GM23338 (cell line): ENCODE results near the gene UXS1. TPM values are rescaled to one million over a fixed set of nuclear protein-coding genes. Genes with fewer than 3 reads are reported as not detected.

Experiments used
- ATAC-seq: fragments of 200-7000 bp; cut with Tn5 transposase; 3 replicates; pipeline ENCODE4 v1.9.1; 2020
- DNase-seq: peaks from one replicate; pipeline ENCODE4 v3.0.0-alpha.2; 2015; ENCODE audit warnings: low spot score
- H2AFZ ChIP-seq: fragments of 200-600 bp; sonication (generic); 2 replicates; pipeline ENCODE4 v1.8.0; 2016; ENCODE audit warnings: antibody characterized with exemption, mild to moderate bottlenecking, moderate library complexity
- H3F3A ChIP-seq: fragments of 200-600 bp; sonication (generic); replicated peaks from 2 replicates; pipeline ENCODE4 v1.8.0; 2017; ENCODE audit warnings: antibody characterized with exemption, mixed run types, low read depth
- H3K27ac ChIP-seq: fragments of 200-600 bp; sonication (generic); 2 replicates; pipeline ENCODE4 v1.6.1; 2016; ENCODE audit warnings: low read depth
- H3K27me3 ChIP-seq: fragments of 200-600 bp; sonication (generic); 2 replicates; pipeline ENCODE4 v1.8.0; 2016; ENCODE audit warnings: mild to moderate bottlenecking, mixed run types, moderate library complexity; ENCODE audit not compliant: insufficient read depth
- H3K36me3 ChIP-seq: fragments of 200-600 bp; sonication (generic); 2 replicates; pipeline ENCODE4 v1.8.0; 2016; ENCODE audit warnings: mild to moderate bottlenecking; ENCODE audit not compliant: insufficient read depth
- H3K4me1 ChIP-seq: fragments of 200-600 bp; sonication (generic); 2 replicates; pipeline ENCODE4 v1.8.0; 2016; ENCODE audit warnings: mild to moderate bottlenecking, moderate library complexity; ENCODE audit not compliant: insufficient read depth
- H3K4me2 ChIP-seq: fragments of 200-600 bp; sonication (generic); 2 replicates; pipeline ENCODE4 v1.7.1; 2017; ENCODE audit warnings: mixed run types
- H3K4me3 ChIP-seq: fragments of 200-600 bp; sonication (generic); 2 replicates; pipeline ENCODE4 v1.6.1; 2016; ENCODE audit warnings: mixed run types
- H3K79me2 ChIP-seq: fragments of 200-600 bp; sonication (generic); replicated peaks from 2 replicates; pipeline ENCODE4 v1.8.0; 2017; ENCODE audit warnings: mild to moderate bottlenecking; ENCODE audit not compliant: insufficient read depth
- H3K9me2 ChIP-seq: fragments of 200-600 bp; sonication (generic); 2 replicates; pipeline ENCODE4 v1.8.0; 2017; ENCODE audit not compliant: insufficient read depth
- H4K20me1 ChIP-seq: fragments of 200-600 bp; sonication (generic); replicated peaks from 2 replicates; pipeline ENCODE4 v1.8.0; 2017; ENCODE audit warnings: mild to moderate bottlenecking; ENCODE audit not compliant: insufficient read depth
- H3K27ac Mint-ChIP-seq: 2 replicates; pipeline ENCODE4 v1.8.0; 2020; ENCODE audit warnings: inconsistent platforms, mild to moderate bottlenecking, moderate library complexity, mixed read lengths
- H3K27me3 Mint-ChIP-seq: 3 replicates; pipeline ENCODE4 v1.8.0; 2022; ENCODE audit warnings: low read depth, mild to moderate bottlenecking, moderate library complexity, mixed read lengths, inconsistent platforms; ENCODE audit not compliant: insufficient read depth, poor library complexity
- H3K36me3 Mint-ChIP-seq: 3 replicates; pipeline ENCODE4 v1.8.0; 2021; ENCODE audit warnings: low read depth, mild to moderate bottlenecking, inconsistent platforms, moderate library complexity, mixed read lengths
- H3K4me1 Mint-ChIP-seq: 3 replicates; pipeline ENCODE4 v1.8.0; 2020; ENCODE audit warnings: mild to moderate bottlenecking, inconsistent platforms, mixed read lengths
- H3K4me3 Mint-ChIP-seq: 3 replicates; pipeline ENCODE4 v1.8.0; 2021; ENCODE audit warnings: moderate library complexity, mild to moderate bottlenecking, inconsistent platforms, mixed read lengths
- H3K9me3 Mint-ChIP-seq: 3 replicates; pipeline ENCODE4 v1.8.0; 2020; ENCODE audit warnings: moderate library complexity, mild to moderate bottlenecking, inconsistent platforms, mixed read lengths
- CREB1 ChIP-seq: fragments of 250-450 bp; sonication (Bioruptor Pico); IDR thresholded peaks from 2 replicates; pipeline ENCODE4 v1.5.0; 2020; ENCODE audit warnings: low read depth, mild to moderate bottlenecking, moderate library complexity
- EZH2 ChIP-seq: fragments of 200-600 bp; sonication (generic); IDR thresholded peaks from one replicate; pipeline ENCODE4 v1.8.0; 2017; ENCODE audit warnings: antibody characterized with exemption, mild to moderate bottlenecking, low read depth; ENCODE audit not compliant: unreplicated experiment
- EZH2phosphoT487 ChIP-seq: fragments of 200-600 bp; sonication (generic); IDR thresholded peaks from one replicate; pipeline ENCODE4 v1.8.1; 2018; ENCODE audit warnings: antibody characterized with exemption; ENCODE audit not compliant: unreplicated experiment
- JUNB ChIP-seq: IDR thresholded peaks from one replicate; pipeline ENCODE4 v1.6.1; 2016; ENCODE audit warnings: antibody characterized with exemption; ENCODE audit not compliant: unreplicated experiment
- NANOG ChIP-seq: IDR thresholded peaks from 2 replicates; pipeline ENCODE4 v1.6.1; 2016; ENCODE audit warnings: antibody characterized with exemption, borderline replicate concordance
- POLR2AphosphoS5 ChIP-seq: IDR thresholded peaks from 2 replicates; pipeline ENCODE4 v1.6.1; 2016; ENCODE audit warnings: antibody characterized with exemption, low read depth
- STAT1 ChIP-seq: IDR thresholded peaks from one replicate; pipeline ENCODE4 v1.6.1; 2016; ENCODE audit warnings: antibody characterized with exemption; ENCODE audit not compliant: unreplicated experiment
- ZNF114 ChIP-seq: fragments of 250-450 bp; sonication (Bioruptor Pico); IDR thresholded peaks from 2 replicates; pipeline ENCODE4 v1.5.0; 2020; ENCODE audit warnings: mild to moderate bottlenecking, moderate library complexity
- ZNF331 ChIP-seq: fragments of 250-450 bp; sonication (Bioruptor Pico); IDR thresholded peaks from 2 replicates; pipeline ENCODE4 v1.5.0; 2020; ENCODE audit warnings: low read depth, mild to moderate bottlenecking, moderate library complexity
- polyA plus RNA-seq: library from polyadenylated mRNA; unstranded; fragments of >200 nt; fragmentation: Nextera tagmentation; extraction: Ambion mirVana; gene quantifications from 2 replicates; pipeline ENCODE4 v1.2.1, GENCODE V29; 2016
- total RNA-seq: library from RNA; depleted of rRNA; stranded (reverse); fragments of >200 nt; shearing (Covaris generic); gene quantifications from 2 replicates; pipeline ENCODE4 v1.2.3, GENCODE V29; 2014
- TF ChIP-seq, protein P1 (sequence below): IDR thresholded peaks from 2 replicates; pipeline ENCODE4 v1.6.1; 2016; ENCODE audit warnings: antibody characterized with exemption
- TF ChIP-seq, protein P2 (sequence below): fragments of 250-450 bp; sonication (Bioruptor Pico); IDR thresholded peaks from 2 replicates; pipeline ENCODE4 v1.5.0; 2020; ENCODE audit warnings: mild to moderate bottlenecking, moderate library complexity
- TF ChIP-seq, protein P3 (sequence below): IDR thresholded peaks from one replicate; pipeline ENCODE4 v1.6.1; 2018; ENCODE audit warnings: antibody characterized with exemption; ENCODE audit not compliant: unreplicated experiment
- TF ChIP-seq, protein P4 (sequence below), 2 experiments: fragments of 200-600 bp in 1 of 2; sonication (generic) in 1 of 2; conservative IDR thresholded peaks; 2 replicates each; pipeline versions ENCODE4 v1.5.1 to v1.6.1; 2016 to 2017; ENCODE audit warnings: antibody characterized with exemption in 2 of 2, low read depth in 2 of 2, mild to moderate bottlenecking in 2 of 2, moderate library complexity in 1 of 2

Gene UXS1
- total and polyA plus RNA-seq, 2 experiments from 2014 or later, result 48.7 to 131 TPM

DNA sequence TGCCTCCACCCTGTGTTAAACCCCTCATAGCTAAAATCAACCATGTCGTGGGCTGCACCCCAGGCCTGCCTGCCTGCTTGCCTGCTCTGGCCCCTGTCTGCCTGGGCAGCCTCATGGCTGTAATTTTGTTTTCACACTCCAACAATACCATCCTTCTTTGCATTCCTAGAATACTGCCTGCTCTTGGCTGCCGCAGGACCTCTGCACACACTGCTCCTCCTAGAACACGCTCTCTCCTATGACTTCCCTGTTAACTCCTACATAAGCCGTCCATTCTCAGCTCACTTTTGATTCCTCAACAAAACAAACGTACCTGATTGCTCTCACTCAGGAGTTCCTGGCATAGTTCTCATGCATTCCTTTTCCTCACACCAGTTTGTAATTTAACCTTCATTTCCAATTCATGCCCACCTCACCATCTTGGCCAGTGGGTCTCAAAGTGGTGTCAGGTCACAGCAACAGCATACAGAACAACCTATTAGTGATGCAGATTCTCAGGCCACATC lies 2.5 kb downstream of the UXS1 start:
- DNase-seq (peak; percentile 35), ATAC-seq (no peak)
- Histone ChIP-seq H3K79me2 (peaks cover 71% of the 10 kb centered on the region), H3K4me1 (peaks cover 48% of the 10 kb centered on the region), H3K4me3 (no peak overlapping the region; the same call in 1 of the 2 replicates), H4K20me1 (peaks cover 27% of the 10 kb centered on the region), H3F3A (no peaks in the 10 kb centered on the region), H3K4me2 (peak overlapping the region; percentile 64), H3K36me3 (no peaks in the 10 kb centered on the region), H3K27me3 (no peaks in the 10 kb centered on the region), H2AFZ (no peak overlapping the region), H3K27ac (no peak overlapping the region), H3K9me2 (no peaks in the 10 kb centered on the region)
- TF ChIP-seq ZNF114 (CRISPR knock-in tag), result no peak
- TF ChIP-seq JUNB, result no peak
- TF ChIP-seq, protein P1, sequence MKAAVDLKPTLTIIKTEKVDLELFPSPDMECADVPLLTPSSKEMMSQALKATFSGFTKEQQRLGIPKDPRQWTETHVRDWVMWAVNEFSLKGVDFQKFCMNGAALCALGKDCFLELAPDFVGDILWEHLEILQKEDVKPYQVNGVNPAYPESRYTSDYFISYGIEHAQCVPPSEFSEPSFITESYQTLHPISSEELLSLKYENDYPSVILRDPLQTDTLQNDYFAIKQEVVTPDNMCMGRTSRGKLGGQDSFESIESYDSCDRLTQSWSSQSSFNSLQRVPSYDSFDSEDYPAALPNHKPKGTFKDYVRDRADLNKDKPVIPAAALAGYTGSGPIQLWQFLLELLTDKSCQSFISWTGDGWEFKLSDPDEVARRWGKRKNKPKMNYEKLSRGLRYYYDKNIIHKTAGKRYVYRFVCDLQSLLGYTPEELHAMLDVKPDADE, result no peak
- no peak for TF ChIP-seq EZH2
- no peak for TF ChIP-seq EZH2phosphoT487
- no peak for TF ChIP-seq POLR2AphosphoS5
- no peak for TF ChIP-seq STAT1
- no peak for TF ChIP-seq ZNF331
- no peak for TF ChIP-seq NANOG
- TF ChIP-seq, protein P2, sequence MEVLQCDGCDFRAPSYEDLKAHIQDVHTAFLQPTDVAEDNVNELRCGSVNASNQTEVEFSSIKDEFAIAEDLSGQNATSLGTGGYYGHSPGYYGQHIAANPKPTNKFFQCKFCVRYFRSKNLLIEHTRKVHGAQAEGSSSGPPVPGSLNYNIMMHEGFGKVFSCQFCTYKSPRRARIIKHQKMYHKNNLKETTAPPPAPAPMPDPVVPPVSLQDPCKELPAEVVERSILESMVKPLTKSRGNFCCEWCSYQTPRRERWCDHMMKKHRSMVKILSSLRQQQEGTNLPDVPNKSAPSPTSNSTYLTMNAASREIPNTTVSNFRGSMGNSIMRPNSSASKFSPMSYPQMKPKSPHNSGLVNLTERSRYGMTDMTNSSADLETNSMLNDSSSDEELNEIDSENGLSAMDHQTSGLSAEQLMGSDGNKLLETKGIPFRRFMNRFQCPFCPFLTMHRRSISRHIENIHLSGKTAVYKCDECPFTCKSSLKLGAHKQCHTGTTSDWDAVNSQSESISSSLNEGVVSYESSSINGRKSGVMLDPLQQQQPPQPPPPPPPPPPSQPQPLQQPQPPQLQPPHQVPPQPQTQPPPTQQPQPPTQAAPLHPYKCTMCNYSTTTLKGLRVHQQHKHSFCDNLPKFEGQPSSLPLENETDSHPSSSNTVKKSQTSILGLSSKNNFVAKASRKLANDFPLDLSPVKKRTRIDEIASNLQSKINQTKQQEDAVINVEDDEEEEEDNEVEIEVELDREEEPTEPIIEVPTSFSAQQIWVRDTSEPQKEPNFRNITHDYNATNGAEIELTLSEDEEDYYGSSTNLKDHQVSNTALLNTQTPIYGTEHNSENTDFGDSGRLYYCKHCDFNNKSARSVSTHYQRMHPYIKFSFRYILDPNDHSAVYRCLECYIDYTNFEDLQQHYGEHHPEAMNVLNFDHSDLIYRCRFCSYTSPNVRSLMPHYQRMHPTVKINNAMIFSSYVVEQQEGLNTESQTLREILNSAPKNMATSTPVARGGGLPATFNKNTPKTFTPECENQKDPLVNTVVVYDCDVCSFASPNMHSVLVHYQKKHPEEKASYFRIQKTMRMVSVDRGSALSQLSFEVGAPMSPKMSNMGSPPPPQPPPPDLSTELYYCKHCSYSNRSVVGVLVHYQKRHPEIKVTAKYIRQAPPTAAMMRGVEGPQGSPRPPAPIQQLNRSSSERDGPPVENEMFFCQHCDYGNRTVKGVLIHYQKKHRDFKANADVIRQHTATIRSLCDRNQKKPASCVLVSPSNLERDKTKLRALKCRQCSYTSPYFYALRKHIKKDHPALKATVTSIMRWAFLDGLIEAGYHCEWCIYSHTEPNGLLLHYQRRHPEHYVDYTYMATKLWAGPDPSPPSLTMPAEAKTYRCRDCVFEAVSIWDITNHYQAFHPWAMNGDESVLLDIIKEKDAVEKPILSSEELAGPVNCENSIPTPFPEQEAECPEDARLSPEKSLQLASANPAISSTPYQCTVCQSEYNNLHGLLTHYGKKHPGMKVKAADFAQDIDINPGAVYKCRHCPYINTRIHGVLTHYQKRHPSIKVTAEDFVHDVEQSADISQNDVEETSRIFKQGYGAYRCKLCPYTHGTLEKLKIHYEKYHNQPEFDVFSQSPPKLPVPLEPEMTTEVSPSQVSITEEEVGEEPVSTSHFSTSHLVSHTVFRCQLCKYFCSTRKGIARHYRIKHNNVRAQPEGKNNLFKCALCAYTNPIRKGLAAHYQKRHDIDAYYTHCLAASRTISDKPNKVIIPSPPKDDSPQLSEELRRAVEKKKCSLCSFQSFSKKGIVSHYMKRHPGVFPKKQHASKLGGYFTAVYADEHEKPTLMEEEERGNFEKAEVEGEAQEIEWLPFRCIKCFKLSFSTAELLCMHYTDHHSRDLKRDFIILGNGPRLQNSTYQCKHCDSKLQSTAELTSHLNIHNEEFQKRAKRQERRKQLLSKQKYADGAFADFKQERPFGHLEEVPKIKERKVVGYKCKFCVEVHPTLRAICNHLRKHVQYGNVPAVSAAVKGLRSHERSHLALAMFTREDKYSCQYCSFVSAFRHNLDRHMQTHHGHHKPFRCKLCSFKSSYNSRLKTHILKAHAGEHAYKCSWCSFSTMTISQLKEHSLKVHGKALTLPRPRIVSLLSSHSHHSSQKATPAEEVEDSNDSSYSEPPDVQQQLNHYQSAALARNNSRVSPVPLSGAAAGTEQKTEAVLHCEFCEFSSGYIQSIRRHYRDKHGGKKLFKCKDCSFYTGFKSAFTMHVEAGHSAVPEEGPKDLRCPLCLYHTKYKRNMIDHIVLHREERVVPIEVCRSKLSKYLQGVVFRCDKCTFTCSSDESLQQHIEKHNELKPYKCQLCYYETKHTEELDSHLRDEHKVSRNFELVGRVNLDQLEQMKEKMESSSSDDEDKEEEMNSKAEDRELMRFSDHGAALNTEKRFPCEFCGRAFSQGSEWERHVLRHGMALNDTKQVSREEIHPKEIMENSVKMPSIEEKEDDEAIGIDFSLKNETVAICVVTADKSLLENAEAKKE (CRISPR knock-in tag), result no peak
- TF ChIP-seq, protein P3, sequence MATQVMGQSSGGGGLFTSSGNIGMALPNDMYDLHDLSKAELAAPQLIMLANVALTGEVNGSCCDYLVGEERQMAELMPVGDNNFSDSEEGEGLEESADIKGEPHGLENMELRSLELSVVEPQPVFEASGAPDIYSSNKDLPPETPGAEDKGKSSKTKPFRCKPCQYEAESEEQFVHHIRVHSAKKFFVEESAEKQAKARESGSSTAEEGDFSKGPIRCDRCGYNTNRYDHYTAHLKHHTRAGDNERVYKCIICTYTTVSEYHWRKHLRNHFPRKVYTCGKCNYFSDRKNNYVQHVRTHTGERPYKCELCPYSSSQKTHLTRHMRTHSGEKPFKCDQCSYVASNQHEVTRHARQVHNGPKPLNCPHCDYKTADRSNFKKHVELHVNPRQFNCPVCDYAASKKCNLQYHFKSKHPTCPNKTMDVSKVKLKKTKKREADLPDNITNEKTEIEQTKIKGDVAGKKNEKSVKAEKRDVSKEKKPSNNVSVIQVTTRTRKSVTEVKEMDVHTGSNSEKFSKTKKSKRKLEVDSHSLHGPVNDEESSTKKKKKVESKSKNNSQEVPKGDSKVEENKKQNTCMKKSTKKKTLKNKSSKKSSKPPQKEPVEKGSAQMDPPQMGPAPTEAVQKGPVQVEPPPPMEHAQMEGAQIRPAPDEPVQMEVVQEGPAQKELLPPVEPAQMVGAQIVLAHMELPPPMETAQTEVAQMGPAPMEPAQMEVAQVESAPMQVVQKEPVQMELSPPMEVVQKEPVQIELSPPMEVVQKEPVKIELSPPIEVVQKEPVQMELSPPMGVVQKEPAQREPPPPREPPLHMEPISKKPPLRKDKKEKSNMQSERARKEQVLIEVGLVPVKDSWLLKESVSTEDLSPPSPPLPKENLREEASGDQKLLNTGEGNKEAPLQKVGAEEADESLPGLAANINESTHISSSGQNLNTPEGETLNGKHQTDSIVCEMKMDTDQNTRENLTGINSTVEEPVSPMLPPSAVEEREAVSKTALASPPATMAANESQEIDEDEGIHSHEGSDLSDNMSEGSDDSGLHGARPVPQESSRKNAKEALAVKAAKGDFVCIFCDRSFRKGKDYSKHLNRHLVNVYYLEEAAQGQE, result no peak
- TF ChIP-seq, protein P4, sequence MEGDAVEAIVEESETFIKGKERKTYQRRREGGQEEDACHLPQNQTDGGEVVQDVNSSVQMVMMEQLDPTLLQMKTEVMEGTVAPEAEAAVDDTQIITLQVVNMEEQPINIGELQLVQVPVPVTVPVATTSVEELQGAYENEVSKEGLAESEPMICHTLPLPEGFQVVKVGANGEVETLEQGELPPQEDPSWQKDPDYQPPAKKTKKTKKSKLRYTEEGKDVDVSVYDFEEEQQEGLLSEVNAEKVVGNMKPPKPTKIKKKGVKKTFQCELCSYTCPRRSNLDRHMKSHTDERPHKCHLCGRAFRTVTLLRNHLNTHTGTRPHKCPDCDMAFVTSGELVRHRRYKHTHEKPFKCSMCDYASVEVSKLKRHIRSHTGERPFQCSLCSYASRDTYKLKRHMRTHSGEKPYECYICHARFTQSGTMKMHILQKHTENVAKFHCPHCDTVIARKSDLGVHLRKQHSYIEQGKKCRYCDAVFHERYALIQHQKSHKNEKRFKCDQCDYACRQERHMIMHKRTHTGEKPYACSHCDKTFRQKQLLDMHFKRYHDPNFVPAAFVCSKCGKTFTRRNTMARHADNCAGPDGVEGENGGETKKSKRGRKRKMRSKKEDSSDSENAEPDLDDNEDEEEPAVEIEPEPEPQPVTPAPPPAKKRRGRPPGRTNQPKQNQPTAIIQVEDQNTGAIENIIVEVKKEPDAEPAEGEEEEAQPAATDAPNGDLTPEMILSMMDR (conservative IDR thresholded peaks at IDR 0.05; ENCODE audit: low read depth in 2 of 2), result no peak
- TF ChIP-seq CREB1 (CRISPR knock-in tag), result no peak
- no peaks in the 10 kb centered on the region for H3K9me3 Mint-ChIP-seq
- H3K4me1 Mint-ChIP-seq, result peaks cover 45% of the 10 kb centered on the region
- peak overlapping the region; percentile 1; the same call in 2 of the 3 replicates for H3K4me3 Mint-ChIP-seq
- peak overlapping the region; percentile 25; the same call in 1 of the 2 replicates for H3K27ac Mint-ChIP-seq
- peaks cover 9% of the 10 kb centered on the region for H3K27me3 Mint-ChIP-seq
- H3K36me3 Mint-ChIP-seq, result peaks cover 6% of the 10 kb centered on the region; the same call in 1 of the 3 replicates
